ENCODE measurements around the gene TYW5.

The TYW5 gene

GRCh38 chr2:199882667-199883066 lies 72.6 kb downstream of the TYW5 start:
- DNase-seq (ENCODE audit: low read depth in 2 of 2), result no peak
- no peak for TF ChIP-seq CTCF (IDR thresholded peaks at IDR 0.05; ENCODE audit: low read depth, low read length)

More at GRCh38 chr2:199882667-199883066, 72.6 kb downstream of the TYW5 start:
- H3K4me3 ChIP-seq (replicated peaks in 1 of 2; ENCODE audit: low read depth in 2 of 2, low read length in 2 of 2), result no peak overlapping the region
